ENCODE measurements around the gene XXYLT1. TPM values are rescaled to one million over a fixed set of nuclear protein-coding genes. Genes with fewer than 3 reads are reported as not detected.

The XXYLT1 gene
- total RNA-seq, 3 donors from 2014 or later: 10.0 to 10.7 (median 10.2) TPM

GRCh38 chr3:195033531-195034091 is 237.3 kb downstream of the XXYLT1 start:
- Histone ChIP-seq H3K36me3 (ENCODE audit: low read depth) (no peaks in the 10 kb centered on the region), H3K9me3 (no peaks in the 10 kb centered on the region), H3K4me1 (ENCODE audit: low read depth) (no peaks in the 10 kb centered on the region), H3K4me3 (no peak overlapping the region)
- ATAC-seq (peak; percentile 91), DNase-seq (peak in 2 of 3 donors; percentile 38 to 48)
- intact Hi-C loops (cut with DNase I, micrococcal nuclease): no loop called here
- TF ChIP-seq CTCF (IDR thresholded peaks at IDR 0.05): no peak

- TF ChIP-seq CTCF (IDR thresholded peaks at IDR 0.05): no peak
- no peaks in the 10 kb centered on the region for H3K9me3 ChIP-seq
- no peaks in the 10 kb centered on the region for H3K4me1 ChIP-seq (ENCODE audit: low read depth)
- DNase-seq (no peak), ATAC-seq (no peak)
- no peak overlapping the region for H3K4me3 ChIP-seq
- intact Hi-C loops (cut with DNase I, micrococcal nuclease): no loop called here
- H3K36me3 ChIP-seq (ENCODE audit: low read depth): no peaks in the 10 kb centered on the region
Observed at GRCh38 chr3:195032955-195033354, 238.0 kb downstream of the XXYLT1 start.

- intact Hi-C loops (cut with DNase I, micrococcal nuclease): no loop called here
- H3K9me3 ChIP-seq: no peaks in the 10 kb centered on the region
- no peak overlapping the region for H3K4me3 ChIP-seq
- H3K36me3 ChIP-seq (ENCODE audit: low read depth): no peaks in the 10 kb centered on the region
- no peaks in the 10 kb centered on the region for H3K4me1 ChIP-seq (ENCODE audit: low read depth)
- ATAC-seq (peak; percentile 8), DNase-seq (no peak)
- TF ChIP-seq CTCF (IDR thresholded peaks at IDR 0.05): no peak
Observed at GRCh38 chr3:195032106-195032759, 238.7 kb downstream of the XXYLT1 start.

GRCh38 chr3:195031574-195032003 is 239.4 kb downstream of the XXYLT1 start:
- no peak for TF ChIP-seq CTCF (IDR thresholded peaks at IDR 0.05)
- Histone ChIP-seq H3K4me3 (no peak overlapping the region), H3K9me3 (no peaks in the 10 kb centered on the region), H3K36me3 (ENCODE audit: low read depth) (no peaks in the 10 kb centered on the region), H3K4me1 (ENCODE audit: low read depth) (no peaks in the 10 kb centered on the region)
- ATAC-seq: no peak
- intact Hi-C loops (cut with DNase I, micrococcal nuclease): no loop called here
- no peak for DNase-seq

- H3K4me1 ChIP-seq (ENCODE audit: low read depth): no peaks in the 10 kb centered on the region
- no peaks in the 10 kb centered on the region for H3K36me3 ChIP-seq (ENCODE audit: low read depth)
- H3K4me3 ChIP-seq: no peak overlapping the region
- intact Hi-C loops (cut with DNase I, micrococcal nuclease): no loop called here
- ATAC-seq: no peak
- no peak for DNase-seq
- H3K9me3 ChIP-seq: no peaks in the 10 kb centered on the region
- no peak for TF ChIP-seq CTCF (IDR thresholded peaks at IDR 0.05)
Observed at GRCh38 chr3:195030791-195031321, 240.1 kb downstream of the XXYLT1 start.
